DMS 273 (cell line): ENCODE data around the gene SLC25A41.
"Not testable (repeated sequence)": the region's sequence is repeated elsewhere in the genome, so short reads cannot be mapped to it uniquely, and the experiment has no call there.

Source experiments
- DNase-seq: peaks from one replicate; lab custom pipeline; 2025; ENCODE audit not compliant: unreplicated experiment; lab: John Stamatoyannopoulos, UW

SLC25A41 gene

GRCh38 chr19:6428692-6429418 is 4.7 kb downstream of the SLC25A41 start:
- not testable (repeated sequence) for DNase-seq

GRCh38 chr19:6427131-6427530 is 6.4 kb downstream of the SLC25A41 start:
- no peak for DNase-seq

- no peak for DNase-seq
These were observed 7.6 kb downstream of the SLC25A41 start for GRCh38 chr19:6425732-6426620.

- peak; percentile 100 for DNase-seq
These were observed 8.4 kb downstream of the SLC25A41 start for GRCh38 chr19:6424939-6425731.

GRCh38 chr19:6424195-6424938 is 9.2 kb downstream of the SLC25A41 start, which contains the start of gene KHSRP:
Gene KHSRP (minus strand): TSS chr19:6424811. CDS start chr19:6424701, 110 bp downstream.
- DNase-seq: peak; percentile 68

- peak; percentile 77 for DNase-seq
These were observed 9.9 kb downstream of the SLC25A41 start for GRCh38 chr19:6423499-6424194.

GRCh38 chr19:6421075-6422014 is 12.2 kb downstream of the SLC25A41 start:
- no peak for DNase-seq

- DNase-seq: no peak
These were observed 15.0 kb downstream of the SLC25A41 start for GRCh38 chr19:6418562-6418932.

- no peak for DNase-seq
These were observed 15.6 kb downstream of the SLC25A41 start for GRCh38 chr19:6417713-6418561.

- DNase-seq: no peak
These were observed 16.7 kb downstream of the SLC25A41 start for GRCh38 chr19:6416658-6417405.

- DNase-seq: no peak
These were observed 17.9 kb downstream of the SLC25A41 start for GRCh38 chr19:6415591-6416190.

GRCh38 chr19:6414793-6415590 is 18.6 kb downstream of the SLC25A41 start:
- no peak for DNase-seq

- no peak for DNase-seq
These were observed 19.6 kb downstream of the SLC25A41 start for GRCh38 chr19:6413721-6414643.

GRCh38 chr19:6413291-6413690 is 20.3 kb downstream of the SLC25A41 start:
- DNase-seq: no peak
